PC-3 (cell line): ENCODE results near the gene SPRED2. TPM values are rescaled to one million over a fixed set of nuclear protein-coding genes. Genes with fewer than 3 reads are reported as not detected.

Experiments used
- ATAC-seq: fragments of 200-7000 bp; cut with Tn5 transposase; 2 replicates; pipeline ENCODE4 v1.9.1; 2020; ENCODE audit warnings: mild to moderate bottlenecking, moderate library complexity
- BruUV-seq: library from RNA; stranded (reverse); fragments of 400-500 nt; replicated peaks from 2 replicates; lab custom pipeline; 2021; lab: Mats Ljungman, UMichigan
- CTCF ChIA-PET: fragments of 300-600 bp; sonication (Branson Sonifier 250); formaldehyde crosslinking; loops from one replicate; lab custom pipeline; 2022; ENCODE audit warnings: antibody characterized with exemption; lab: Charles Lee
- POLR2A ChIA-PET: fragments of 300-600 bp; sonication (Branson Sonifier 250); formaldehyde crosslinking; loops from one replicate; lab custom pipeline; 2022; ENCODE audit warnings: antibody characterized with exemption; ENCODE audit not compliant: unreplicated experiment; lab: Charles Lee
- DNase-seq: peaks from one replicate; pipeline ENCODE4 v3.0.0-alpha.2; 2015
- H2AFZ ChIP-seq: fragments of 300-600 bp; sonication (generic); 2 replicates; pipeline ENCODE4 v1.6.0; 2016; ENCODE audit warnings: antibody characterized with exemption, low read length
- H3F3A ChIP-seq: fragments of 300-600 bp; sonication (generic); one replicate; pipeline ENCODE4 v1.6.0; 2017; ENCODE audit warnings: antibody characterized with exemption, low read length, control low read depth, mild to moderate bottlenecking; ENCODE audit not compliant: unreplicated experiment
- H3K27ac ChIP-seq: fragments of 300-600 bp; sonication (generic); 2 replicates; pipeline ENCODE4 v1.5.1; 2016; ENCODE audit warnings: mild to moderate bottlenecking, low read length
- H3K27me3 ChIP-seq: fragments of 300-600 bp; sonication (generic); 2 replicates; pipeline ENCODE4 v1.6.1; 2016; ENCODE audit warnings: low read length, mixed read lengths
- H3K36me3 ChIP-seq: fragments of 300-600 bp; sonication (generic); 2 replicates; pipeline ENCODE4 v1.6.1; 2016; ENCODE audit warnings: low read depth, mixed run types, low read length, mixed read lengths
- H3K4me1 ChIP-seq: fragments of 300-600 bp; sonication (generic); 2 replicates; pipeline ENCODE4 v1.5.1; 2016; ENCODE audit warnings: low read length; ENCODE audit not compliant: insufficient read depth
- H3K4me2 ChIP-seq: fragments of 300-600 bp; sonication (generic); 2 replicates; pipeline ENCODE4 v1.6.0; 2016; ENCODE audit warnings: low read length
- H3K4me3 ChIP-seq: fragments of 300-600 bp; sonication (generic); 2 replicates; pipeline ENCODE4 v1.5.1; 2016; ENCODE audit warnings: mild to moderate bottlenecking, low read length, mixed read lengths
- H3K79me2 ChIP-seq: fragments of 300-600 bp; sonication (generic); 2 replicates; pipeline ENCODE4 v1.6.1; 2017; ENCODE audit warnings: low read length, mixed read lengths
- H3K9ac ChIP-seq: fragments of 300-600 bp; sonication (generic); 2 replicates; pipeline ENCODE4 v1.6.0; 2016; ENCODE audit warnings: mild to moderate bottlenecking, low read length
- H3K9me2 ChIP-seq: fragments of 300-600 bp; sonication (generic); replicated peaks from 2 replicates; pipeline ENCODE4 v1.6.1; 2016; ENCODE audit warnings: mixed run types, low read length, mixed read lengths
- H3K9me3 ChIP-seq: fragments of 300-600 bp; sonication (generic); 2 replicates; pipeline ENCODE4 v1.6.1; 2016; ENCODE audit warnings: low read length, mixed read lengths
- H4K20me1 ChIP-seq: fragments of 300-600 bp; sonication (generic); 2 replicates; pipeline ENCODE4 v1.6.1; 2016; ENCODE audit warnings: low read length, mixed read lengths
- EZH2 ChIP-seq: fragments of 300-600 bp; sonication (generic); IDR thresholded peaks from one replicate; pipeline ENCODE4 v1.6.1; 2017; ENCODE audit warnings: antibody characterized with exemption, mild to moderate bottlenecking, low read length; ENCODE audit not compliant: unreplicated experiment
- EZH2phosphoT487 ChIP-seq: fragments of 300-600 bp; sonication (generic); IDR thresholded peaks from 2 replicates; pipeline ENCODE4 v1.6.1; 2018; ENCODE audit warnings: mild to moderate bottlenecking, antibody characterized with exemption, low read length, borderline replicate concordance
- intact Hi-C: fragments of 100-400 bp; cut with micrococcal nuclease; formaldehyde crosslinking; loops from 2 replicates; pipeline ENCODE4 v1.9.0; 2023
- total RNA-seq: library from RNA; depleted of rRNA; stranded (reverse); fragments of >200 nt; gene quantifications from 2 replicates; pipeline ENCODE4 v1.2.3, GENCODE V29; 2014
- TF ChIP-seq, protein P1 (sequence below): fragments of 300-600 bp; sonication (generic); conservative IDR thresholded peaks from 2 replicates; pipeline ENCODE4 v1.5.1; 2017; ENCODE audit warnings: antibody characterized with exemption, low read depth, mild to moderate bottlenecking, low read length

The SPRED2 gene
- total RNA-seq, 1 experiment from 2014 or later = 16.2 TPM

DNA sequence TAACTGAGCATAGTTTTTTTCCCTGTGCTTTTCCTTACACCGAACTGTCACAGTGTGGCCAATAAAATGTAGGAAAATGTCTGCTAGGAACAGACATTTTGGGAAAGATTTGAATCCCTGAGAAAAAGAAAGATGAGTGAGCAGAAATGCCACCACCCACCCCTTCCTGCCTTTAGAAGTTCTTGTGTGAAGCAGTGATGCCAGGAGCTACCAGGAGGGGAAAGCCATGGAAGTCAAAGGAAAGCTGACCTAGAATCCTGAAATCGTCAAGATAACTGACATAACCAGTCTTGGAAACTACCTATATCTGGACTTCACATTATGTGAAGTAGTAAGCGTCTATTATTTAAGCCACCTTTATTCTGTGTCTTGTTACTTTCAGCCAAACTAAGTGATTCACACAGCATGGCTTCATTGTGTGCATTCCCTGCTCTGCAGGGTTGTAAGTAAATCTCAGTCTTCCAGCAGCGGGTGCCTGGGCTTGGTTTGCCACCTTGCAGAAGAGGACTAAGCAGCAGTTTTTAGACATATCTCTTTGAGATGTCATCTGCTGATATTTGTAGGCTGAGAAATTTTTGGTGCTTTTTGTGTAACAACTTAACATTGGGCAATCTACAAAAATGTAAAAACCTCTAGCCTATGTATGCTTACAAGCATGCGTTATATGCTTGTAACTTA lies 11.2 kb upstream of the SPRED2 start:
- H3K27me3 ChIP-seq = no peaks in the 10 kb centered on the region
- H3K4me2 ChIP-seq = no peak overlapping the region
- TF ChIP-seq EZH2phosphoT487 (no peak), EZH2 (no peak)
- TF ChIP-seq, protein P1, sequence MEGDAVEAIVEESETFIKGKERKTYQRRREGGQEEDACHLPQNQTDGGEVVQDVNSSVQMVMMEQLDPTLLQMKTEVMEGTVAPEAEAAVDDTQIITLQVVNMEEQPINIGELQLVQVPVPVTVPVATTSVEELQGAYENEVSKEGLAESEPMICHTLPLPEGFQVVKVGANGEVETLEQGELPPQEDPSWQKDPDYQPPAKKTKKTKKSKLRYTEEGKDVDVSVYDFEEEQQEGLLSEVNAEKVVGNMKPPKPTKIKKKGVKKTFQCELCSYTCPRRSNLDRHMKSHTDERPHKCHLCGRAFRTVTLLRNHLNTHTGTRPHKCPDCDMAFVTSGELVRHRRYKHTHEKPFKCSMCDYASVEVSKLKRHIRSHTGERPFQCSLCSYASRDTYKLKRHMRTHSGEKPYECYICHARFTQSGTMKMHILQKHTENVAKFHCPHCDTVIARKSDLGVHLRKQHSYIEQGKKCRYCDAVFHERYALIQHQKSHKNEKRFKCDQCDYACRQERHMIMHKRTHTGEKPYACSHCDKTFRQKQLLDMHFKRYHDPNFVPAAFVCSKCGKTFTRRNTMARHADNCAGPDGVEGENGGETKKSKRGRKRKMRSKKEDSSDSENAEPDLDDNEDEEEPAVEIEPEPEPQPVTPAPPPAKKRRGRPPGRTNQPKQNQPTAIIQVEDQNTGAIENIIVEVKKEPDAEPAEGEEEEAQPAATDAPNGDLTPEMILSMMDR = no peak
- no peaks in the 10 kb centered on the region for H4K20me1 ChIP-seq
- H3K36me3 ChIP-seq = no peaks in the 10 kb centered on the region
- no peaks in the 10 kb centered on the region for H3F3A ChIP-seq
- no peaks in the 10 kb centered on the region for H3K9me2 ChIP-seq
- no peak for ATAC-seq
- no peak overlapping the region for H3K9ac ChIP-seq
- ChIA-PET POLR2A (no interaction called here), CTCF (no interaction called here)
- intact Hi-C loops = no loop called here
- BruUV-seq = no TSS peak
- no peak overlapping the region for H2AFZ ChIP-seq
- no peak for DNase-seq
- no peaks in the 10 kb centered on the region for H3K9me3 ChIP-seq
- H3K79me2 ChIP-seq = no peaks in the 10 kb centered on the region
- H3K27ac ChIP-seq = no peak overlapping the region
- H3K4me3 ChIP-seq = no peak overlapping the region
- peaks cover 5% of the 10 kb centered on the region for H3K4me1 ChIP-seq

DNA sequence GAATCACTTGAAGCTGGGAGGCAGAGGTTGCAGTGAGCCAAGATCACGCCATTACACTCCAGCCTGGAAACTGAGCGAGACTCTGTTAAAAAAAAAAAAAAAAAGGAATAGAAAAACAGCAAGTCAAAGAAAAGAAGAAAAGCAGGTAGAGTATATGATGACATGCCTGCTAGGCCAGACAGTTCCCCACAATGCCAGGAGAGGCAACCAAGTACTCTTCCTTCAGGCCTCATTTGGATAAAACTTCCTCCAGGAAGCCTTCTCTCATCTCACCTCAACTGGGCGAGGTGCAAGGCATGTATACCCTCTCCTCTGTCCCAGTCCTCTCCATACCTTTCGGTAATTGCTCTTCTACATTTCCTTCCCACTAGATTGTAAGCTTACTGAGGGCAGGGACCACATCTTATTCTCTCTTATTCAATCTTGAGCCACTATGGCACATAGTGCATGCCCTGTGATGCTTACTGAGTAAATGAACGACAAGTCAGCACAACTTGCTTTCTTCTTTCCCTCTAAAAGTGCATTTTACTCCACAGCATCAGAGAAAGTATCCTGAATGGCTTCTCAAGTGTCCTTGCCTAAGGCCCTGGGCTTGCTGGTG lies 10.1 kb upstream of the SPRED2 start:
- Histone ChIP-seq H3K27me3 (no peaks in the 10 kb centered on the region), H3F3A (no peaks in the 10 kb centered on the region), H3K4me2 (no peak overlapping the region), H4K20me1 (no peaks in the 10 kb centered on the region), H3K27ac (no peak overlapping the region), H3K36me3 (no peaks in the 10 kb centered on the region), H3K9me3 (no peaks in the 10 kb centered on the region), H3K9ac (no peak overlapping the region), H3K9me2 (no peaks in the 10 kb centered on the region), H3K4me3 (no peak overlapping the region), H2AFZ (no peak overlapping the region), H3K79me2 (no peaks in the 10 kb centered on the region), H3K4me1 (peaks cover 10% of the 10 kb centered on the region)
- ATAC-seq (no peak), DNase-seq (no peak)
- intact Hi-C loops = no loop called here
- ChIA-PET POLR2A (no interaction called here), CTCF (no interaction called here)
- no TSS peak for BruUV-seq
- TF ChIP-seq EZH2phosphoT487 (no peak), EZH2 (no peak)
- TF ChIP-seq, protein P1 = no peak
